GM23338 (cell line): ENCODE results near the gene GRIN2D. TPM values are rescaled to one million over a fixed set of nuclear protein-coding genes. Genes with fewer than 3 reads are reported as not detected.
A peak's percentile ranks its signal among the peaks of the same experiment; 100 is the strongest.

Experiments
- ATAC-seq: fragments of 200-7000 bp; cut with Tn5 transposase; 3 replicates; pipeline ENCODE4 v1.9.1; 2020
- DNase-seq: peaks from one replicate; pipeline ENCODE4 v3.0.0-alpha.2; 2015; ENCODE audit warnings: low spot score
- H2AFZ ChIP-seq: fragments of 200-600 bp; sonication (generic); 2 replicates; pipeline ENCODE4 v1.8.0; 2016; ENCODE audit warnings: antibody characterized with exemption, mild to moderate bottlenecking, moderate library complexity
- H3F3A ChIP-seq: fragments of 200-600 bp; sonication (generic); replicated peaks from 2 replicates; pipeline ENCODE4 v1.8.0; 2017; ENCODE audit warnings: antibody characterized with exemption, mixed run types, low read depth
- H3K27ac ChIP-seq: fragments of 200-600 bp; sonication (generic); 2 replicates; pipeline ENCODE4 v1.6.1; 2016; ENCODE audit warnings: low read depth
- H3K27me3 ChIP-seq: fragments of 200-600 bp; sonication (generic); 2 replicates; pipeline ENCODE4 v1.8.0; 2016; ENCODE audit warnings: mild to moderate bottlenecking, mixed run types, moderate library complexity; ENCODE audit not compliant: insufficient read depth
- H3K36me3 ChIP-seq: fragments of 200-600 bp; sonication (generic); 2 replicates; pipeline ENCODE4 v1.8.0; 2016; ENCODE audit warnings: mild to moderate bottlenecking; ENCODE audit not compliant: insufficient read depth
- H3K4me1 ChIP-seq: fragments of 200-600 bp; sonication (generic); 2 replicates; pipeline ENCODE4 v1.8.0; 2016; ENCODE audit warnings: mild to moderate bottlenecking, moderate library complexity; ENCODE audit not compliant: insufficient read depth
- H3K4me2 ChIP-seq: fragments of 200-600 bp; sonication (generic); 2 replicates; pipeline ENCODE4 v1.7.1; 2017; ENCODE audit warnings: mixed run types
- H3K4me3 ChIP-seq: fragments of 200-600 bp; sonication (generic); 2 replicates; pipeline ENCODE4 v1.6.1; 2016; ENCODE audit warnings: mixed run types
- H3K79me2 ChIP-seq: fragments of 200-600 bp; sonication (generic); replicated peaks from 2 replicates; pipeline ENCODE4 v1.8.0; 2017; ENCODE audit warnings: mild to moderate bottlenecking; ENCODE audit not compliant: insufficient read depth
- H3K9me2 ChIP-seq: fragments of 200-600 bp; sonication (generic); 2 replicates; pipeline ENCODE4 v1.8.0; 2017; ENCODE audit not compliant: insufficient read depth
- H4K20me1 ChIP-seq: fragments of 200-600 bp; sonication (generic); replicated peaks from 2 replicates; pipeline ENCODE4 v1.8.0; 2017; ENCODE audit warnings: mild to moderate bottlenecking; ENCODE audit not compliant: insufficient read depth
- H3K27ac Mint-ChIP-seq: 2 replicates; pipeline ENCODE4 v1.8.0; 2020; ENCODE audit warnings: inconsistent platforms, mild to moderate bottlenecking, moderate library complexity, mixed read lengths
- H3K27me3 Mint-ChIP-seq: 3 replicates; pipeline ENCODE4 v1.8.0; 2022; ENCODE audit warnings: low read depth, mild to moderate bottlenecking, moderate library complexity, mixed read lengths, inconsistent platforms; ENCODE audit not compliant: insufficient read depth, poor library complexity
- H3K36me3 Mint-ChIP-seq: 3 replicates; pipeline ENCODE4 v1.8.0; 2021; ENCODE audit warnings: low read depth, mild to moderate bottlenecking, inconsistent platforms, moderate library complexity, mixed read lengths
- H3K4me1 Mint-ChIP-seq: 3 replicates; pipeline ENCODE4 v1.8.0; 2020; ENCODE audit warnings: mild to moderate bottlenecking, inconsistent platforms, mixed read lengths
- H3K4me3 Mint-ChIP-seq: 3 replicates; pipeline ENCODE4 v1.8.0; 2021; ENCODE audit warnings: moderate library complexity, mild to moderate bottlenecking, inconsistent platforms, mixed read lengths
- H3K9me3 Mint-ChIP-seq: 3 replicates; pipeline ENCODE4 v1.8.0; 2020; ENCODE audit warnings: moderate library complexity, mild to moderate bottlenecking, inconsistent platforms, mixed read lengths
- JUNB ChIP-seq: IDR thresholded peaks from one replicate; pipeline ENCODE4 v1.6.1; 2016; ENCODE audit warnings: antibody characterized with exemption; ENCODE audit not compliant: unreplicated experiment
- NANOG ChIP-seq: IDR thresholded peaks from 2 replicates; pipeline ENCODE4 v1.6.1; 2016; ENCODE audit warnings: antibody characterized with exemption, borderline replicate concordance
- STAT1 ChIP-seq: IDR thresholded peaks from one replicate; pipeline ENCODE4 v1.6.1; 2016; ENCODE audit warnings: antibody characterized with exemption; ENCODE audit not compliant: unreplicated experiment
- ZNF114 ChIP-seq: fragments of 250-450 bp; sonication (Bioruptor Pico); IDR thresholded peaks from 2 replicates; pipeline ENCODE4 v1.5.0; 2020; ENCODE audit warnings: mild to moderate bottlenecking, moderate library complexity
- ZNF331 ChIP-seq: fragments of 250-450 bp; sonication (Bioruptor Pico); IDR thresholded peaks from 2 replicates; pipeline ENCODE4 v1.5.0; 2020; ENCODE audit warnings: low read depth, mild to moderate bottlenecking, moderate library complexity
- ZNF462 ChIP-seq: fragments of 250-450 bp; sonication (Bioruptor Pico); IDR thresholded peaks from 2 replicates; pipeline ENCODE4 v1.5.0; 2020; ENCODE audit warnings: mild to moderate bottlenecking, moderate library complexity
- polyA plus RNA-seq: library from polyadenylated mRNA; unstranded; fragments of >200 nt; fragmentation: Nextera tagmentation; extraction: Ambion mirVana; gene quantifications from 2 replicates; pipeline ENCODE4 v1.2.1, GENCODE V29; 2016
- total RNA-seq: library from RNA; depleted of rRNA; stranded (reverse); fragments of >200 nt; shearing (Covaris generic); gene quantifications from 2 replicates; pipeline ENCODE4 v1.2.3, GENCODE V29; 2014

The GRIN2D gene
- total and polyA plus RNA-seq, 2 experiments from 2014 or later: 4.4 to 20.0 TPM

GRCh38 chr19:48359123-48359522, 34.3 kb upstream of the GRIN2D start:
- Histone ChIP-seq H3K4me2 (no peak overlapping the region), H3K27me3 (no peaks in the 10 kb centered on the region), H3K79me2 (no peaks in the 10 kb centered on the region), H2AFZ (no peak overlapping the region), H3K9me2 (no peaks in the 10 kb centered on the region), H3K36me3 (no peaks in the 10 kb centered on the region), H3K27ac (no peak overlapping the region), H3K4me1 (no peaks in the 10 kb centered on the region), H3F3A (0 out of 2 replicates have a peak, but pooled peaks cover 2% of the 10 kb centered on the region), H3K4me3 (no peak overlapping the region), H4K20me1 (no peaks in the 10 kb centered on the region)
- Mint-ChIP-seq H3K4me3 (no peak overlapping the region), H3K9me3 (no peaks in the 10 kb centered on the region; the same call in 2 of the 3 replicates), H3K27me3 (peaks cover 13% of the 10 kb centered on the region), H3K27ac (no peak overlapping the region), H3K36me3 (peaks cover 11% of the 10 kb centered on the region), H3K4me1 (peaks cover 7% of the 10 kb centered on the region)
- ATAC-seq (no peak), DNase-seq (no peak)
- TF ChIP-seq JUNB: no peak
- TF ChIP-seq ZNF114 (CRISPR knock-in tag): no peak
- TF ChIP-seq STAT1: no peak
- TF ChIP-seq NANOG: no peak
- TF ChIP-seq ZNF462: no peak

GRCh38 chr19:48361912-48362311, 31.6 kb upstream of the GRIN2D start:
- H3K27ac ChIP-seq: no peak overlapping the region; the same call in 1 of the 2 replicates
- no peaks in the 10 kb centered on the region for H3K27me3 ChIP-seq
- H3K4me3 ChIP-seq: no peak overlapping the region
- no peak overlapping the region for H3K27ac Mint-ChIP-seq
- no peaks in the 10 kb centered on the region for H3F3A ChIP-seq
- no peak overlapping the region for H2AFZ ChIP-seq
- H3K36me3 ChIP-seq: no peaks in the 10 kb centered on the region
- H3K4me1 Mint-ChIP-seq: peaks cover 10% of the 10 kb centered on the region; the same call in 2 of the 3 replicates
- DNase-seq: no peak
- peaks cover 11% of the 10 kb centered on the region for H3K36me3 Mint-ChIP-seq
- H3K4me2 ChIP-seq: no peak overlapping the region
- TF ChIP-seq ZNF331: no peak
- no peaks in the 10 kb centered on the region for H3K79me2 ChIP-seq
- no peaks in the 10 kb centered on the region; the same call in 2 of the 3 replicates for H3K9me3 Mint-ChIP-seq
- no peaks in the 10 kb centered on the region for H4K20me1 ChIP-seq
- H3K9me2 ChIP-seq: no peaks in the 10 kb centered on the region
- peak overlapping the region; percentile 26; the same call in 1 of the 3 replicates for H3K4me3 Mint-ChIP-seq
- no peak for ATAC-seq
- peaks cover 11% of the 10 kb centered on the region for H3K27me3 Mint-ChIP-seq
- no peaks in the 10 kb centered on the region for H3K4me1 ChIP-seq
